HCT116 (cell line): ENCODE data around the gene WNT16. TPM values are rescaled to one million over a fixed set of nuclear protein-coding genes. Genes with fewer than 3 reads are reported as not detected.

ENCODE experiments used
- ATAC-seq: fragments of 200-7000 bp; cut with Tn5 transposase; 2 replicates; pipeline ENCODE4 v1.9.1; 2020; ENCODE audit warnings: mild to moderate bottlenecking, moderate library complexity
- BruUV-seq: library from RNA; stranded (reverse); fragments of 400-500 nt; replicated peaks from 2 replicates; lab custom pipeline; 2021; lab: Mats Ljungman, UMichigan
- CTCF ChIA-PET: fragments of 300-600 bp; sonication (Branson Sonifier 250); formaldehyde crosslinking; loops from one replicate; lab custom pipeline; 2021; ENCODE audit warnings: antibody characterized with exemption; lab: Charles Lee
- POLR2A ChIA-PET: fragments of 300-600, 350-600 bp; sonication (Branson Sonifier 250); formaldehyde crosslinking; loops from one replicate; lab custom pipeline; 2021; ENCODE audit warnings: antibody characterized with exemption; lab: Charles Lee
- RAD21 ChIA-PET, 2 experiments: fragments of 300-600 bp; sonication (Branson Sonifier 250); formaldehyde crosslinking; loops; one replicate each; lab custom pipeline; 2023; ENCODE audit warnings: low total read pairs in 2 of 2; ENCODE audit not compliant: uncharacterized antibody in 2 of 2, unreplicated experiment in 2 of 2, low non-redundant PET in 1 of 2; lab: Charles Lee
- DNase-seq: peaks from one replicate; pipeline ENCODE4 v3.0.0-alpha.2; 2010; ENCODE audit warnings: low read depth, low spot score
- H2AFZ ChIP-seq: fragments of 200-600 bp; shearing (Covaris generic), sonication (generic); 2 replicates; pipeline ENCODE4 v1.6.1; 2017; ENCODE audit warnings: low read depth, mixed run types, mixed read lengths, antibody characterized with exemption, low read length; ENCODE audit not compliant: poor library complexity, severe bottlenecking
- H3K27ac ChIP-seq: 2 replicates; pipeline ENCODE4 v1.5.1; 2012; ENCODE audit warnings: low read depth, low read length
- H3K27me3 ChIP-seq: fragments of 200-600 bp; sonication (generic); 2 replicates; pipeline ENCODE4 v1.6.1; 2016; ENCODE audit warnings: mixed run types, low read length, mixed read lengths; ENCODE audit not compliant: insufficient read depth
- H3K36me3 ChIP-seq, 2 experiments: fragments of 200-500 bp in 1 of 2; fragments of 200-600 bp in 1 of 2; sonication (Bioruptor generic) in 1 of 2; sonication (generic) in 1 of 2; 2 replicates each; pipeline versions ENCODE4 v1.5.1 to v1.6.1; 2014 to 2016; ENCODE audit warnings: low read length in 2 of 2, inconsistent platforms in 1 of 2, mixed read lengths in 1 of 2, mixed run types in 1 of 2; ENCODE audit not compliant: insufficient read depth in 2 of 2, control insufficient read depth in 1 of 2
- H3K4me1 ChIP-seq, 2 experiments: fragments of 200-600 bp in 1 of 2; sonication (generic) in 1 of 2; 2 replicates each; pipeline versions ENCODE4 v1.5.1 to v1.6.1; 2012 to 2017; ENCODE audit warnings: low read length in 2 of 2, inconsistent platforms in 1 of 2, mild to moderate bottlenecking in 1 of 2, mixed read lengths in 1 of 2, mixed run types in 1 of 2, moderate library complexity in 1 of 2; ENCODE audit not compliant: insufficient read depth in 2 of 2, control insufficient read depth in 1 of 2
- H3K4me2 ChIP-seq: fragments of 200-600 bp; sonication (generic); 2 replicates; pipeline ENCODE4 v1.6.1; 2017; ENCODE audit warnings: mixed run types, low read length, mixed read lengths
- H3K4me3 ChIP-seq, 2 experiments: fragments of 200-600 bp in 1 of 2; sonication (generic) in 1 of 2; replicated peaks in 1 of 2; 2 replicates each; pipeline ENCODE4 v1.5.1; 2011 to 2016; ENCODE audit warnings: low read length in 2 of 2, control low read depth in 1 of 2, low read depth in 1 of 2, mild to moderate bottlenecking in 1 of 2, mixed read lengths in 1 of 2, mixed run types in 1 of 2
- H3K79me2 ChIP-seq: fragments of 200-600 bp; sonication (generic); 2 replicates; pipeline ENCODE4 v1.6.1; 2017; ENCODE audit warnings: mild to moderate bottlenecking, mixed run types, low read length, moderate library complexity, mixed read lengths; ENCODE audit not compliant: insufficient read depth
- H3K9ac ChIP-seq: fragments of 200-600 bp; sonication (generic); 2 replicates; pipeline ENCODE4 v1.6.1; 2016; ENCODE audit warnings: low read length, mixed read lengths
- H3K9me2 ChIP-seq: fragments of 200-600 bp; sonication (generic), shearing (Covaris generic); 2 replicates; pipeline ENCODE4 v1.6.1; 2017; ENCODE audit warnings: mixed run types, mild to moderate bottlenecking, moderate library complexity; ENCODE audit not compliant: insufficient read depth
- H3K9me3 ChIP-seq, 2 experiments: fragments of 200-500 bp in 1 of 2; fragments of 200-600 bp in 1 of 2; sonication (Bioruptor generic) in 1 of 2; sonication (generic) in 1 of 2; 2 replicates each; pipeline ENCODE4 v1.6.1; 2014 to 2017; ENCODE audit warnings: low read length in 2 of 2, mixed read lengths in 2 of 2, inconsistent platforms in 1 of 2, low read depth in 1 of 2, mild to moderate bottlenecking in 1 of 2, mixed run types in 1 of 2, moderate library complexity in 1 of 2; ENCODE audit not compliant: control insufficient read depth in 1 of 2, insufficient read depth in 1 of 2
- H4K20me1 ChIP-seq: fragments of 200-600 bp; sonication (generic), shearing (Covaris generic); 2 replicates; pipeline ENCODE4 v1.6.1; 2017; ENCODE audit warnings: mixed run types, mild to moderate bottlenecking, moderate library complexity; ENCODE audit not compliant: insufficient read depth
- CBX3 ChIP-seq: IDR thresholded peaks from 2 replicates; pipeline ENCODE4 v1.6.1; 2012; ENCODE audit warnings: low read depth
- CTCF ChIP-seq, 3 experiments: fragments of 200-600 bp in 1 of 3; sonication (generic) in 1 of 3; IDR thresholded peaks in 2 of 3; conservative IDR thresholded peaks in 1 of 3; 2 replicates each; pipeline ENCODE4 v1.5.1; 2012 to 2017; ENCODE audit warnings: low read depth in 2 of 3, low read length in 2 of 3, antibody characterized with exemption in 1 of 3, borderline replicate concordance in 1 of 3, control low read depth in 1 of 3, mild to moderate bottlenecking in 1 of 3, mixed read lengths in 1 of 3, mixed run types in 1 of 3, moderate library complexity in 1 of 3; ENCODE audit not compliant: insufficient read depth in 1 of 3
- FOSL1 ChIP-seq: IDR thresholded peaks from 2 replicates; pipeline ENCODE4 v1.6.1; 2012; ENCODE audit warnings: low read depth
- JUND ChIP-seq: IDR thresholded peaks from 2 replicates; pipeline ENCODE4 v1.6.1; 2012
- POLR2A ChIP-seq: IDR thresholded peaks from 2 replicates; pipeline ENCODE4 v1.7.0; 2011; ENCODE audit warnings: borderline replicate concordance; ENCODE audit not compliant: insufficient read depth, insufficient read length; ENCODE audit errors: extremely low read depth
- POLR2AphosphoS5 ChIP-seq: IDR thresholded peaks from 2 replicates; pipeline ENCODE4 v1.6.1; 2011; ENCODE audit warnings: mild to moderate bottlenecking, low read depth, low read length, moderate library complexity
- SIN3A ChIP-seq: IDR thresholded peaks from 2 replicates; pipeline ENCODE4 v1.6.1; 2012; ENCODE audit warnings: low read depth
- SP1 ChIP-seq: IDR thresholded peaks from 2 replicates; pipeline ENCODE4 v1.6.1; 2012; ENCODE audit warnings: low read depth
- TCF7L2 ChIP-seq: IDR thresholded peaks from 2 replicates; pipeline ENCODE4 v1.7.0; 2011; ENCODE audit warnings: borderline replicate concordance, inconsistent platforms; ENCODE audit not compliant: insufficient read depth, insufficient read length; ENCODE audit errors: extremely low read depth
- intact Hi-C: fragments of 100-400 bp; cut with micrococcal nuclease; formaldehyde crosslinking; loops from 2 replicates; pipeline ENCODE4 v1.10.0; 2022
- total RNA-seq: library from RNA; stranded (reverse); gene quantifications from one replicate; pipeline ENCODE4 v1.2.1, GENCODE V29; 2021; ENCODE audit not compliant: unreplicated experiment

The WNT16 gene
- total RNA-seq, 1 experiment from 2014 or later = 152 TPM

GRCh38 chr7:121286742-121287734 is 41.8 kb upstream of the WNT16 start:
- no peaks in the 10 kb centered on the region for H4K20me1 ChIP-seq
- H3K9me3 ChIP-seq = peaks cover 3 to 10% of the 10 kb centered on the region in 2 experiments; a peak in 1 of 4 replicates
- ATAC-seq (peak; percentile 57), DNase-seq (no peak)
- peak overlapping the region; percentile 36; the same call in 1 of the 2 replicates for H3K27ac ChIP-seq
- BruUV-seq = no TSS peak
- no peaks in the 10 kb centered on the region for H3K27me3 ChIP-seq
- no peaks in the 10 kb centered on the region for H3K79me2 ChIP-seq
- ChIA-PET RAD21 (no interaction called here), CTCF (no interaction called here), POLR2A (no interaction called here)
- intact Hi-C loops = no loop called here
- peak overlapping the region; percentile 40 for H3K4me2 ChIP-seq
- TF ChIP-seq FOSL1 (peak; percentile 63), CTCF (IDR thresholded peaks at IDR 0.05 in 2 of 3, conservative IDR thresholded peaks at IDR 0.05 in 1 of 3; ENCODE audit: borderline replicate concordance in 1 of 3, insufficient read depth in 1 of 3, low read depth in 2 of 3, low read length in 2 of 3) (no peak), POLR2A (no peak), SIN3A (no peak), TCF7L2 (no peak), CBX3 (peak; percentile 67; the same call in 1 of the 2 replicates), JUND (peak; percentile 58), POLR2AphosphoS5 (no peak), SP1 (peak; percentile 42)
- H3K4me3 ChIP-seq = no peak overlapping the region
- H2AFZ ChIP-seq = no peak overlapping the region
- H3K4me1 ChIP-seq = peaks cover 20 to 43% of the 10 kb centered on the region in 2 experiments
- H3K9ac ChIP-seq = no peak overlapping the region
- peaks cover 0 to 32% of the 10 kb centered on the region in 2 experiments; a peak in 2 of 4 replicates for H3K36me3 ChIP-seq
- H3K9me2 ChIP-seq = no peaks in the 10 kb centered on the region
